HUES6 (cell line): ENCODE measurements around the gene DCBLD2.

ENCODE experiments used
- H3K27ac ChIP-seq: 2 replicates; pipeline ENCODE4 v1.7.0; 2013; ENCODE audit warnings: low read depth, mild to moderate bottlenecking, low read length, inconsistent platforms
- H3K27me3 ChIP-seq: 2 replicates; pipeline ENCODE4 v1.6.1; 2013; ENCODE audit warnings: low read length; ENCODE audit not compliant: control insufficient read depth, insufficient read depth
- H3K36me3 ChIP-seq: 2 replicates; pipeline ENCODE4 v1.6.1; 2013; ENCODE audit warnings: low read length; ENCODE audit not compliant: control insufficient read depth, insufficient read depth
- H3K4me1 ChIP-seq: 2 replicates; pipeline ENCODE4 v1.6.1; 2013; ENCODE audit warnings: low read length; ENCODE audit not compliant: control insufficient read depth, insufficient read depth
- H3K4me3 ChIP-seq: 2 replicates; pipeline ENCODE4 v1.5.1; 2013; ENCODE audit warnings: low read depth, low read length
- H3K9ac ChIP-seq: one replicate; pipeline ENCODE4 v1.6.1; 2013; ENCODE audit warnings: mild to moderate bottlenecking, low read length
- H3K9me3 ChIP-seq: 2 replicates; pipeline ENCODE4 v1.6.1; 2013; ENCODE audit warnings: low read depth, low read length; ENCODE audit not compliant: control insufficient read depth, insufficient read depth

Gene DCBLD2

DNA sequence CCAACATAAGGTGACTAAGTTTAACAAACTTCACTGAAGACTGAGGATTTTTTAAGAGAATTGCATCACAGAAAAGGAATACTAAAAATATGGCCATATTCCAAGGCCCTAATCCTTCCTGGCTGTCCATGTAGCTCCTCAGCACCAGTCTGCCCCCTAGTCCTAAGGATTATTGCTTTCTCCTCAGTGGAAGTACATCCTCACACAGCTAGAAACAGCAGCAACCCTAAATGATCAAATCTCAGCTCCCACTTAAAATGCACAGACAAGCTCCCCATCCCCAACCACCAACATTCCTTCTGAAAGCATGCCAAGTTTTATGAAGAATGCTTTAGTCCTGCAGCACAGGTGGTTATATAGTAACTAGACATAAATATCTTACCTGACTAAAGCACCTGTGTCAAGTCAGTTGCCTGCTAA lies 123.7 kb downstream of the DCBLD2 start:
- Histone ChIP-seq H3K27ac (no peak overlapping the region), H3K36me3 (peaks cover 5% of the 10 kb centered on the region; the same call in 1 of the 2 replicates), H3K9ac (no peak overlapping the region), H3K4me3 (no peak overlapping the region), H3K27me3 (no peaks in the 10 kb centered on the region), H3K4me1 (no peaks in the 10 kb centered on the region), H3K9me3 (no peaks in the 10 kb centered on the region)

DNA sequence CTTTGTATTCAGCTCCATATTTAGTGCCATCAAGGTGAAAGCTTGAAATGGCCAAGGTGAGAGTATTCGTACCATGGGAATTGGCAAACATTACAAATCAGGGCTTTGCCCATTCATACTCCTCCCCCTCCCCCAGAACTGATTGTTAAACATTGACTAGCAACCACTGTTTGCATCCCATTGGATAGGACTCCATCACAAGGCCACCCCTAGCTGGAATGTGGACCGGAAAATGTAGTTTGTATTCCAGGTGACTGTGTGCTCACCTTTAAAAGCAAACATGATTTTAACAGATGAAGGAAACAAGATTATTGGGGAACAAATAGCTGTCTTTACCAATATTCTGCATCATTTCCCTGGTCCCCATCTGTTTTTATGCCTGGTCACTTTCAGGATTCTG lies 124.2 kb downstream of the DCBLD2 start:
- H3K4me3 ChIP-seq, result no peak overlapping the region
- no peaks in the 10 kb centered on the region for H3K9me3 ChIP-seq
- H3K4me1 ChIP-seq, result no peaks in the 10 kb centered on the region
- H3K9ac ChIP-seq, result no peak overlapping the region
- H3K27me3 ChIP-seq, result no peaks in the 10 kb centered on the region
- no peak overlapping the region for H3K27ac ChIP-seq
- H3K36me3 ChIP-seq, result peaks cover 5% of the 10 kb centered on the region; the same call in 1 of the 2 replicates

GRCh38 chr3:98776140-98776493 lies 125.4 kb downstream of the DCBLD2 start:
- Histone ChIP-seq H3K27ac (no peak overlapping the region), H3K4me3 (no peak overlapping the region), H3K9me3 (no peaks in the 10 kb centered on the region), H3K4me1 (no peaks in the 10 kb centered on the region), H3K9ac (no peak overlapping the region), H3K36me3 (peaks cover 5% of the 10 kb centered on the region; the same call in 1 of the 2 replicates), H3K27me3 (no peaks in the 10 kb centered on the region)

- no peaks in the 10 kb centered on the region for H3K27me3 ChIP-seq
- no peaks in the 10 kb centered on the region for H3K9me3 ChIP-seq
- no peak overlapping the region for H3K4me3 ChIP-seq
- no peaks in the 10 kb centered on the region for H3K4me1 ChIP-seq
- H3K9ac ChIP-seq, result no peak overlapping the region
- H3K27ac ChIP-seq, result no peak overlapping the region
- peaks cover 2% of the 10 kb centered on the region; the same call in 1 of the 2 replicates for H3K36me3 ChIP-seq
Measured at GRCh38 chr3:98775459-98776139, 125.9 kb downstream of the DCBLD2 start.

DNA sequence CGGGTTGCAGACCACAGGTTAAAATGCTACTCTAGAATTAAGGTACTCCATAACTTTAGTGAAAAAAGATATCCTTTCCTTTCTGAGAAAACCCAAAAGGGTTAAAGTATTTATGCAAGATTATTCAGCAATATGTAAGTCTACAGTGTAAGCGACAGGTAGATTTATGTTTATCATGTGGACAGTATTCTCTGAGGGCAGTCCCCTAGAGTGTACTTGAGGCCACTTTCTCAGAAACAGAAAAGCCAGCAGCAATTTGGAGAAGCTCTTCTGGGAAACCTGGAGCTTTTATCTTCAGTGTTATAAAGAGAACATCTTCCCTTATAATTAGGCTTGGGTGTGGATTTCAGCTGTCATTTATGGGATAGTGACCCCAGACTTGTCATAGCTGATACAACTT lies 129.5 kb downstream of the DCBLD2 start:
- Histone ChIP-seq H3K27ac (no peak overlapping the region), H3K9ac (no peak overlapping the region), H3K9me3 (no peaks in the 10 kb centered on the region), H3K36me3 (no peaks in the 10 kb centered on the region), H3K4me1 (peaks cover 5% of the 10 kb centered on the region; the same call in 1 of the 2 replicates), H3K27me3 (no peaks in the 10 kb centered on the region), H3K4me3 (no peak overlapping the region)

DNA sequence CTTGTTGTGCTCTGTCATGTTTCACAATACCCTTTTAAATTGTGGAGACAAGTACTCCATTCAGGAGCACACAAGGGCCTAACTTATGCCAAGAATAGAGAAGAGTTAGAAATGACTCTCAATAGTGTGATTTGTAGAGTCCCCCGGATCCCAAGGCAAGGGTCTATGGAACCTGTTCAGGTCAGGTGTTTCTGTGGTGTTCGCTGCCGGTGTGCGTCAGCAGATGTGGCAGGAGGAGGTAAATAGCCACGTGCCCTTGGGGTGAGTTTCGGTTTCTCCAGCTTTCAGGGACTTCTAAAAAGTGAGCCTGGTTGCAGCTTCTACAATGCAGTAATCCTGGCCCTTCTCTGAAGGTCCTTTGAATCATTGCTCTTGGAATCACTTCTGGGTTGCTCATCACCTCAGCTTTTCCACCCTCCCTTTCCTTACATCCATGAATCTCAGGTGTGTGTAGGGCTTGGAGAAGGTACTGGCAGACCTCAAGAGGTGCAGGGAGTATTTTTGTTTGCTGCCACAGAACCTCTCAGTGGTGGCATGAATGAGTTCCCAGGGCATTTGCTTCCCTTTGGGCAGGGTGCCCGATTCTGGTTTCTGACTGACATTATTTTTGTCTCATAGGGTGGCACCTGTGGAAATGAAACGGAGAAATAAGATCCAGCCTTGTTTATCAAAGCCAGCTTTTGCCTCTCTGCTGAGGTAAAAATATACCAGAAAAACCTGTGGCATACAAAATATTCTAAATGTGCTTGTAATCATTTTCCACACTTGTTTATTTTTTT lies 131.0 kb downstream of the DCBLD2 start:
- no peaks in the 10 kb centered on the region for H3K36me3 ChIP-seq
- no peaks in the 10 kb centered on the region for H3K27me3 ChIP-seq
- no peaks in the 10 kb centered on the region for H3K9me3 ChIP-seq
- no peak overlapping the region for H3K9ac ChIP-seq
- H3K4me1 ChIP-seq, result peaks cover 5% of the 10 kb centered on the region; the same call in 1 of the 2 replicates
- no peak overlapping the region for H3K4me3 ChIP-seq
- H3K27ac ChIP-seq, result no peak overlapping the region

DNA sequence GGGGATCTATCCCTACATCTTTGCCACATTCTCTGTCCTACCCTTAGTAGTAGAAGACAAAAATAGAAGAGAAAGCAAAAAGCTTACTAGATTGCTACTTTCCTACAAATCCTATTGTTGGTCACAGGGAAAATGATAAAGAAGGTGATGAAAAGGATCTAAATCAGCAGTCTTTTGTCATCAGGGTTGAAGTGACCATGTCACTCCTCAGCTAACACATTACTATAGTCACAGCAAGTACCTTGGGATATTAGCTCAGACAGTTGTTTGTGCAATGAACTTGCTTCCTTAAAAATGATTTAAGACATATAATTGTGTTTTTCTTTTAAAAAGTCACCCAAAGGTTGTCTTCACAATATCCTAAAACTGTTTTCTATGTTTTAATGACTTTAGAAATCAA lies 132.0 kb downstream of the DCBLD2 start:
- no peak overlapping the region for H3K27ac ChIP-seq
- H3K9me3 ChIP-seq, result no peaks in the 10 kb centered on the region
- peaks cover 11% of the 10 kb centered on the region for H3K4me1 ChIP-seq
- no peak overlapping the region for H3K4me3 ChIP-seq
- H3K9ac ChIP-seq, result no peak overlapping the region
- H3K36me3 ChIP-seq, result no peaks in the 10 kb centered on the region
- no peaks in the 10 kb centered on the region for H3K27me3 ChIP-seq

DNA sequence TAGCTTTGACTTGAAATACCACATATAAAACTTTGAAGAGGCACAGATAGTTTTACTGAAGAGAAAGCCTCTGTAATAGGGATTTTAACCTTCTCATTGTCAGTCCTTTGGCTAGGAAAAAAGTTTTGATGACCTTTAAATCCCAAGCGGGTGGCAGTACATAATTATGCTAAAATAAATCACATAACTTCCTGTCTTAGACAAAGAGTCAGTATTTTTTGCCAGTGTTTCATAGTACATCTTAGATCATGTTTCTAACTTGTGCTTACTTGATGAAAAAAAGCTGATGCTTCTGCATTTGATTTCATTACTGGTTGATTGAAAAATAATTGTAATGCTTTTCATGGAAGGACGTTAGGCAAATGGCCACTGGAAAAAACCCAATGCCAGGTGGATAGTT lies 132.5 kb downstream of the DCBLD2 start:
- Histone ChIP-seq H3K27me3 (no peaks in the 10 kb centered on the region), H3K36me3 (no peaks in the 10 kb centered on the region), H3K9ac (no peak overlapping the region), H3K9me3 (no peaks in the 10 kb centered on the region), H3K4me1 (peaks cover 14% of the 10 kb centered on the region), H3K4me3 (no peak overlapping the region), H3K27ac (no peak overlapping the region)

DNA sequence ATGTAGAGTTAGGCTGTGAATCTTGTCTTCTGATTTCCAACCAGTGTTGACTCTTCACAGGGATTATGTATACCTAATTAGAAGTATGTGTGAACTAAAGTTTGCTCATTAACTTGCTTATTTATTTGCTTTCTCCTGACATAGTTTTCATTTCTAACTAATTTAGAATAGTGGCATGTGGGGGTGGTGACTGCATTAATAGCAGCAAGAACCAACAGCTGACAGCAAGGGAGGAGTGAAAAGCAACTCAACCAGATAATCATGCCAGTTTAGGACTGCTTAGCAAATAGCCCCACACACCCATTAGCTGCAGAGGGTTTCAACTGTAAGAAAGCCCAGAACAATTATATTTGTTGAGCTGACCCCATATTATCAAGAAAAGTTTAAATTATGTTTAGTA lies 134.6 kb downstream of the DCBLD2 start:
- Histone ChIP-seq H3K9ac (no peak overlapping the region), H3K27me3 (no peaks in the 10 kb centered on the region), H3K4me3 (no peak overlapping the region), H3K9me3 (no peaks in the 10 kb centered on the region), H3K27ac (no peak overlapping the region), H3K4me1 (peaks cover 15% of the 10 kb centered on the region), H3K36me3 (no peaks in the 10 kb centered on the region)

GRCh38 chr3:98765721-98766120 lies 135.8 kb downstream of the DCBLD2 start:
- peaks cover 18% of the 10 kb centered on the region for H3K4me1 ChIP-seq
- H3K27ac ChIP-seq, result no peak overlapping the region
- no peaks in the 10 kb centered on the region for H3K36me3 ChIP-seq
- no peaks in the 10 kb centered on the region for H3K9me3 ChIP-seq
- H3K27me3 ChIP-seq, result no peaks in the 10 kb centered on the region
- H3K4me3 ChIP-seq, result no peak overlapping the region
- H3K9ac ChIP-seq, result no peak overlapping the region

DNA sequence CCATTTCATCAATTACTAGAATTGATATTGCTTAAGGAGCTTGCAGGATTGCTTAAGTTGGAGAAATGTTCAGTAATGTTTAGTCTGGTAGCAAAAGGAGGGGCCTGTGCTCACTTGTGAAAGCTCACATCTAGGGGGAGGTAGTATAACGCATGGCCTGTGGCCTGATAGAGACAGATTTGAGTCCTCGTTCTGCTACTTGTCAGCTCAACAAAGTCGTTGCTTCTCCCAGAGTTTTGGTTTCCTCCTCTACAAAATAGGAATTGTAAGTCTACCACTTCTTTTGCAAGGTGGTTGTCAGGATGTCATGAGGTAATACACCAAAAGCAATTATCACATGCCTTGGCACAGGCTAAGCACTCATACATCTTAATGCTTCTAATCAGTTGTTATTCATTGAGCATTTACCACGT lies 137.0 kb downstream of the DCBLD2 start:
- no peak overlapping the region for H3K9ac ChIP-seq
- no peaks in the 10 kb centered on the region for H3K27me3 ChIP-seq
- peaks cover 12% of the 10 kb centered on the region for H3K4me1 ChIP-seq
- no peak overlapping the region for H3K4me3 ChIP-seq
- H3K36me3 ChIP-seq, result no peaks in the 10 kb centered on the region
- no peaks in the 10 kb centered on the region for H3K9me3 ChIP-seq
- no peak overlapping the region for H3K27ac ChIP-seq
